Measurements from ENCODE around the gene POFUT1.
"Not testable (repeated sequence)": the region's sequence is repeated elsewhere in the genome, so short reads cannot be mapped to it uniquely, and the experiment has no call there.

Gene POFUT1

GRCh38 chr20:32189691-32190615, 17.7 kb upstream of the POFUT1 start:
- no peak for DNase-seq

- no peak for DNase-seq
Observed at GRCh38 chr20:32190616-32191415, 16.9 kb upstream of the POFUT1 start.

GRCh38 chr20:32191422-32191821, 16.3 kb upstream of the POFUT1 start:
- no peak for DNase-seq

- DNase-seq = no peak
Observed at GRCh38 chr20:32191873-32192272, 15.8 kb upstream of the POFUT1 start.

- DNase-seq = no peak
Observed at GRCh38 chr20:32192698-32193097, 15.0 kb upstream of the POFUT1 start.

- not testable (repeated sequence) for DNase-seq
Observed at GRCh38 chr20:32193336-32193735, 14.3 kb upstream of the POFUT1 start.

- no peak for DNase-seq
Observed at GRCh38 chr20:32193996-32194395, 13.7 kb upstream of the POFUT1 start.

- DNase-seq = peak; percentile 62
Observed at GRCh38 chr20:32195581-32195980, 12.1 kb upstream of the POFUT1 start.

GRCh38 chr20:32196613-32197012, 11.1 kb upstream of the POFUT1 start:
- not testable (repeated sequence) for DNase-seq

GRCh38 chr20:32197136-32197535, 10.5 kb upstream of the POFUT1 start:
- DNase-seq = not testable (repeated sequence)

GRCh38 chr20:32199006-32199405, 8.7 kb upstream of the POFUT1 start:
- DNase-seq = no peak

GRCh38 chr20:32201296-32201976, 6.2 kb upstream of the POFUT1 start:
- DNase-seq = no peak

- DNase-seq = no peak
Observed at GRCh38 chr20:32201977-32202363, 5.7 kb upstream of the POFUT1 start.

GRCh38 chr20:32203356-32204204, 4.1 kb upstream of the POFUT1 start:
- peak; percentile 52 for DNase-seq

GRCh38 chr20:32204205-32205109, 3.2 kb upstream of the POFUT1 start:
- no peak for DNase-seq

GRCh38 chr20:32205110-32205842, 2.4 kb upstream of the POFUT1 start:
- DNase-seq = no peak

- DNase-seq = no peak
Observed at GRCh38 chr20:32205843-32206759, 1.6 kb upstream of the POFUT1 start.

- no peak for DNase-seq
Observed at GRCh38 chr20:32206760-32207625, 687 bp upstream of the POFUT1 start.

All from NCI-H2029 (cell line).